ACC112 (cell line): ENCODE results near the gene TMEM212.
A peak's percentile ranks its signal among the peaks of the same experiment; 100 is the strongest.

ENCODE experiments used
- H2AFZ ChIP-seq: fragments of 200-600 bp; sonication (generic); one replicate; pipeline ENCODE4 v1.6.0; 2017; ENCODE audit warnings: antibody characterized with exemption, low read length; ENCODE audit not compliant: unreplicated experiment
- H3K27ac ChIP-seq: fragments of 200-600 bp; sonication (generic); 2 replicates; pipeline ENCODE4 v1.5.1; 2014; ENCODE audit warnings: low read depth, mild to moderate bottlenecking, antibody characterized with exemption, low read length, moderate library complexity
- H3K27me3 ChIP-seq: fragments of 200-600 bp; sonication (generic); 2 replicates; pipeline ENCODE4 v1.6.1; 2014; ENCODE audit warnings: mild to moderate bottlenecking, antibody characterized with exemption, low read length, moderate library complexity, mixed read lengths; ENCODE audit not compliant: insufficient read depth
- H3K36me3 ChIP-seq: fragments of 200-600 bp; sonication (generic); 2 replicates; pipeline ENCODE4 v1.6.1; 2016; ENCODE audit warnings: mild to moderate bottlenecking, antibody characterized with exemption, low read length, moderate library complexity, mixed read lengths; ENCODE audit not compliant: insufficient read depth
- H3K4me1 ChIP-seq: fragments of 200-600 bp; sonication (generic); one replicate; pipeline ENCODE4 v1.6.1; 2016; ENCODE audit warnings: low read length, mixed read lengths; ENCODE audit not compliant: insufficient read depth, unreplicated experiment, control insufficient read depth
- H3K4me3 ChIP-seq: fragments of 200-600 bp; sonication (generic); 2 replicates; pipeline ENCODE4 v1.5.1; 2014; ENCODE audit warnings: mild to moderate bottlenecking, low read depth, low read length
- H3K79me2 ChIP-seq: fragments of 200-600 bp; sonication (generic); one replicate; pipeline ENCODE4 v1.6.0; 2016; ENCODE audit warnings: low read length; ENCODE audit not compliant: control insufficient read depth, unreplicated experiment, insufficient read depth

TMEM212 gene

GRCh38 chr3:171874879-171875278, 31.7 kb downstream of the TMEM212 start:
- Histone ChIP-seq H3K36me3 (no peaks in the 10 kb centered on the region), H2AFZ (peak overlapping the region; percentile 36), H3K4me3 (peak overlapping the region; percentile 31; the same call in 1 of the 2 replicates), H3K79me2 (no peaks in the 10 kb centered on the region), H3K27ac (peak overlapping the region; percentile 96), H3K27me3 (no peaks in the 10 kb centered on the region), H3K4me1 (peaks cover 66% of the 10 kb centered on the region)

DNA sequence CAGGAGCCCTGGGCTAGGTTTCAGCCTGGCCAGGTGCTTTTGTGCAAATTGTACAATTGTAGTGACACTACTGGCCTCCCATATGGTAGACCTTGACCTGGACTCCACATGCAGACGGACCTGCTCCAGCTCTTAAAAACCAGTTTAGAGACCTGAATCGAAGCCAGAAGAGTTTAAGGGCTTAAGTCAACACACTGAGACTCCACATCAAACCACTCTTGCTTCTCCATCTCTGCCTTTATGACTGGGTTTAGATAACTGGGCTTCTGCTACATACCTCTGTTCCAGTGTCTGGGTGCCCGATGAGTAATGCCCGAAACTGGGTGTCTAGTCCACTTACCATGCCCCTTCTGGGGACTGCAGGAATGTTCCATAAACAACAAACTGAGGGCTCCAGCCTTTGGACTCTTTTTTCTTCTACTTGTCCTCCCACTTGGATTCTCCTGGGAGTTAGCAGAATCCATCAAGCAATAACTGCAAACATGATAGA, 32.8 kb downstream of the TMEM212 start:
- peak overlapping the region; percentile 96 for H3K27ac ChIP-seq
- no peaks in the 10 kb centered on the region for H3K36me3 ChIP-seq
- H3K4me3 ChIP-seq = peak overlapping the region; percentile 41
- H3K27me3 ChIP-seq = no peaks in the 10 kb centered on the region
- no peak overlapping the region for H2AFZ ChIP-seq
- H3K4me1 ChIP-seq = peaks cover 66% of the 10 kb centered on the region
- no peaks in the 10 kb centered on the region for H3K79me2 ChIP-seq

- Histone ChIP-seq H2AFZ (no peak overlapping the region), H3K27me3 (no peaks in the 10 kb centered on the region), H3K79me2 (no peaks in the 10 kb centered on the region), H3K27ac (peak overlapping the region; percentile 96), H3K4me1 (peaks cover 65% of the 10 kb centered on the region), H3K4me3 (peak overlapping the region; percentile 41), H3K36me3 (no peaks in the 10 kb centered on the region)
These were observed 33.6 kb downstream of the TMEM212 start for GRCh38 chr3:171876680-171877147.

DNA sequence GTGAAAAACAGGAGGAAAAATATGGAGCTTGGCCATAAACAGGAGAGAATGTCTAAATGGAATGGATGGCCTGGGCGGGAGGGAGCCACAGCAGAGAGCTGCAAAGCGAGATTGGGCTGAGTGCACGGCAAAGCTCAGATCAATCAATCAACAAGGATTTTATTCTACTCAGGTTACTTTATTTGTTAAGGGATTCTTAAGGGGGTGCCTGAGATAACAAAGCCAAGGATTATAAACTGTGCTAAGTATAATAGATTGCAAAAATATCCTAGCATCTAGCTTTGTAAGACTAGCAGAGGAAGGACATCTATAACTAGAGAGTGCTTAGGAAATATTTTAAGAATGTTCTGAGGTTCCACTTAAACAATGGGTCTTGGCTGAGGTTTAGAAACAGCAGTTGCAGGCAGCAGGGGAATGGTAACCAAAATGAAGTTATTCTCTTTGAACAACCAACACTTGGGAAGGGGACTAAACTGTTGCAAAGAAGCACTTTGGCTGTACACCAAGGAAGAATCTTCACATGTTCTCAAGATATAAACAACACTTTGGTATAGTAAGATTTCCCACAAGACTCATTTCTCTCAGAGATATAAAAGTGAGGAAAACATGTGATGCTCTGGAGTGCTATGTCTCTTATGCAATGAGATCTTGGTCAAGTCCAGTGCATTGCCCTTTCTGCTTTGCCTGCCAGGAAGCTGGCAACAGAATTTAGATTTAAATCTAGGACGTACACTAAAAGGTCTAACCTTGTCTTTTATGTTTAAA, 35.5 kb downstream of the TMEM212 start:
- Histone ChIP-seq H3K27ac (peak overlapping the region; percentile 73), H3K4me1 (peaks cover 49% of the 10 kb centered on the region), H3K4me3 (no peak overlapping the region), H3K36me3 (no peaks in the 10 kb centered on the region), H2AFZ (peak overlapping the region; percentile 20), H3K79me2 (no peaks in the 10 kb centered on the region), H3K27me3 (no peaks in the 10 kb centered on the region)

- Histone ChIP-seq H3K4me1 (peaks cover 41% of the 10 kb centered on the region), H3K27me3 (no peaks in the 10 kb centered on the region), H3K4me3 (no peak overlapping the region), H3K79me2 (no peaks in the 10 kb centered on the region), H2AFZ (no peak overlapping the region), H3K27ac (peak overlapping the region; percentile 73; the same call in 1 of the 2 replicates), H3K36me3 (no peaks in the 10 kb centered on the region)
These were observed 36.3 kb downstream of the TMEM212 start for GRCh38 chr3:171879472-171879871.

GRCh38 chr3:171880101-171880870, 37.1 kb downstream of the TMEM212 start:
- Histone ChIP-seq H3K36me3 (no peaks in the 10 kb centered on the region), H3K79me2 (no peaks in the 10 kb centered on the region), H2AFZ (no peak overlapping the region), H3K4me3 (no peak overlapping the region), H3K4me1 (peaks cover 33% of the 10 kb centered on the region), H3K27ac (no peak overlapping the region), H3K27me3 (no peaks in the 10 kb centered on the region)

DNA sequence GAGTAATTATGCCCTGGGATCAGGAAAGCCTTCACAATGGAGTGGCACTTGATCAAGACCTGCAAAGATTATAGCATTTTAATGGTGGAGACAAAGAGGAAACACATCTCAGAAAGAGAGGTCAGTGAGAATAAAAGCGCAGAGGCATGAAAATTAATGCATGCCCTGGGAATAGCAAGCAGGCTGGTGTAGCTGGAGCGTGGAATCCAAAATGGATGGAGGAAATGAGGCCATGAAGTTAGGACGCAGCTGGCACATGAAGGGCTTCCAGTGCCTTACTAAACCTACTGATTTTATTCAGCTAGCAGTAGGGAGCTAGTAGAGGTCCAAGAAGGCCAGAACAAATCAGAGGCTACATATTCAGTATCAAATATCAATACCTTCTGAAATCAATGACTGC, 38.1 kb downstream of the TMEM212 start:
- Histone ChIP-seq H3K27ac (no peak overlapping the region), H2AFZ (no peak overlapping the region), H3K4me3 (no peak overlapping the region), H3K4me1 (peaks cover 23% of the 10 kb centered on the region), H3K36me3 (no peaks in the 10 kb centered on the region), H3K27me3 (no peaks in the 10 kb centered on the region), H3K79me2 (no peaks in the 10 kb centered on the region)

- Histone ChIP-seq H3K36me3 (no peaks in the 10 kb centered on the region), H3K4me3 (no peak overlapping the region), H3K4me1 (peaks cover 9% of the 10 kb centered on the region), H3K27me3 (no peaks in the 10 kb centered on the region), H2AFZ (no peak overlapping the region), H3K79me2 (no peaks in the 10 kb centered on the region), H3K27ac (no peak overlapping the region)
These were observed 40.2 kb downstream of the TMEM212 start for GRCh38 chr3:171883257-171883892.

DNA sequence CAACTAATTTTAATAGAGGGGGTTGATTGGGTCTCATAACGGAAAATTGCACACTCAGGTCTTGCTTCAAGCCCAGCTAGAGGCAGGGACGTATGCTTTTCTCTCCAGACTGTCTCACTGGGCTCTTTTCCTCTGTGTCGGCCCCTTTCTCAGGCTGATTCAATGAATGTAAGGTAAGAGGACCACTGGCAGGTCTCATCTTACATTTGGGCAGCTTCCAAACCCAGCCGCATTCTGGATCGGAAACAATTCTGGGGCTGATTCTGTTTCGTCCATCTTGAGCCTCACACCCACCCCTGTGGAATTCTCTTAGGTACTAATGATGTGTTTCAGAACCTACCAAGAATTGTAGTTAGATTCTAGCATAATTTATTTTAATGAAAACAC, 40.7 kb downstream of the TMEM212 start:
- Histone ChIP-seq H3K4me3 (no peak overlapping the region), H3K4me1 (peaks cover 4% of the 10 kb centered on the region), H3K79me2 (no peaks in the 10 kb centered on the region), H3K36me3 (no peaks in the 10 kb centered on the region), H3K27ac (no peak overlapping the region), H2AFZ (no peak overlapping the region), H3K27me3 (no peaks in the 10 kb centered on the region)

GRCh38 chr3:171888466-171888865, 45.3 kb downstream of the TMEM212 start:
- Histone ChIP-seq H2AFZ (no peak overlapping the region), H3K4me3 (no peak overlapping the region), H3K79me2 (no peaks in the 10 kb centered on the region), H3K36me3 (no peaks in the 10 kb centered on the region), H3K27ac (no peak overlapping the region), H3K27me3 (no peaks in the 10 kb centered on the region), H3K4me1 (no peaks in the 10 kb centered on the region)
